GM06990 (cell line): ENCODE data around the gene TBC1D5.

Experiments used
- DNase-seq: peaks from one replicate; pipeline ENCODE4 v3.0.0-alpha.2; 2011; ENCODE audit not compliant: insufficient read length; ENCODE audit errors: extremely low read depth
- H3K27me3 ChIP-seq: replicated peaks from 2 replicates; pipeline ENCODE4 v1.6.0; 2011; ENCODE audit warnings: low read length; ENCODE audit not compliant: control insufficient read depth, insufficient read depth
- H3K36me3 ChIP-seq: 2 replicates; pipeline ENCODE4 v1.5.1; 2011; ENCODE audit warnings: low read length; ENCODE audit not compliant: control insufficient read depth, insufficient read depth
- H3K4me3 ChIP-seq: replicated peaks from 2 replicates; pipeline ENCODE4 v1.5.1; 2011; ENCODE audit warnings: low read depth, mild to moderate bottlenecking, control low read depth, low read length
- TF ChIP-seq, protein P1 (sequence below): IDR thresholded peaks from 2 replicates; pipeline ENCODE4 v1.5.1; 2011; ENCODE audit warnings: low read length, control low read depth, mild to moderate bottlenecking, inconsistent platforms; ENCODE audit not compliant: insufficient read depth, poor library complexity, severe bottlenecking

The TBC1D5 gene

DNA sequence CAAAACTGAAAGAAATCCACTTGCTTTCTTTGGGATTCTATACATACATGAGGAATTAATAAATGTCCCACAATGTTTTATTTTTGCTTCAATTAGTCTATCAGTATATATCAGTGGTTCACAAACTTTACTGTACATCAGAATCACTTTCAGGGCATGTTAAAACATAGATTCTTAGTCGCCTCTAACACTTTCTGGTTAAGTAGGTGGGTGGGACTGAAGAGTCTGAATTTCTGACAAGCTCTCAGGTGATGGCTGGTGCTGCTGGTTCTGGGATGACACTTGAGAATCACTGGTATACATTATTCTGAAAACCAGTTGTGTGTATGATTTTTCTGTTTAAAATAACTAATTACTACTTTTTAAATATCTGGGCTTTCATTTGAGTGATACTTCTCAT, 393.3 kb downstream of the TBC1D5 start:
- TF ChIP-seq, protein P1, sequence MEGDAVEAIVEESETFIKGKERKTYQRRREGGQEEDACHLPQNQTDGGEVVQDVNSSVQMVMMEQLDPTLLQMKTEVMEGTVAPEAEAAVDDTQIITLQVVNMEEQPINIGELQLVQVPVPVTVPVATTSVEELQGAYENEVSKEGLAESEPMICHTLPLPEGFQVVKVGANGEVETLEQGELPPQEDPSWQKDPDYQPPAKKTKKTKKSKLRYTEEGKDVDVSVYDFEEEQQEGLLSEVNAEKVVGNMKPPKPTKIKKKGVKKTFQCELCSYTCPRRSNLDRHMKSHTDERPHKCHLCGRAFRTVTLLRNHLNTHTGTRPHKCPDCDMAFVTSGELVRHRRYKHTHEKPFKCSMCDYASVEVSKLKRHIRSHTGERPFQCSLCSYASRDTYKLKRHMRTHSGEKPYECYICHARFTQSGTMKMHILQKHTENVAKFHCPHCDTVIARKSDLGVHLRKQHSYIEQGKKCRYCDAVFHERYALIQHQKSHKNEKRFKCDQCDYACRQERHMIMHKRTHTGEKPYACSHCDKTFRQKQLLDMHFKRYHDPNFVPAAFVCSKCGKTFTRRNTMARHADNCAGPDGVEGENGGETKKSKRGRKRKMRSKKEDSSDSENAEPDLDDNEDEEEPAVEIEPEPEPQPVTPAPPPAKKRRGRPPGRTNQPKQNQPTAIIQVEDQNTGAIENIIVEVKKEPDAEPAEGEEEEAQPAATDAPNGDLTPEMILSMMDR = no peak
- H3K27me3 ChIP-seq = no peaks in the 10 kb centered on the region
- H3K4me3 ChIP-seq = no peak overlapping the region
- no peaks in the 10 kb centered on the region for H3K36me3 ChIP-seq
- DNase-seq = no peak

DNA sequence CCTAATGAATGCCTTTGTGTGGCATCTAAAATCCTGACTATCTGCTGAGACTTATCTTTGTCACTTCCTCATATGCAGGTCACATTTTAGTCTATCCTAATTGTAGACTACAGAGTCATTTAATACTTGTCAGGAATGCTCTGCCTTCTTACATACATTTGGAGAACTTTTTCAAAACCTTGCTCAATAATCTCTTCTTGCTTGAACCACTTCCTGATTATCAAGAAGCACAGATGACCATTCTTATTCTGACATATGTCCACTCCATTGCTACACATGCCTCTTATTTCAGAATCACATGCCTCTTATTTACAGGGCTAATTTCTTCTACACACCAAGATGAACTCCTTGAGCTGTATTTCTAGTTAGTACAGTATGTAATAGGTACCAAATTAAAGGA, 400.3 kb downstream of the TBC1D5 start:
- no peak for DNase-seq
- TF ChIP-seq, protein P1 = no peak
- Histone ChIP-seq H3K36me3 (no peaks in the 10 kb centered on the region), H3K4me3 (no peak overlapping the region), H3K27me3 (no peaks in the 10 kb centered on the region)

DNA sequence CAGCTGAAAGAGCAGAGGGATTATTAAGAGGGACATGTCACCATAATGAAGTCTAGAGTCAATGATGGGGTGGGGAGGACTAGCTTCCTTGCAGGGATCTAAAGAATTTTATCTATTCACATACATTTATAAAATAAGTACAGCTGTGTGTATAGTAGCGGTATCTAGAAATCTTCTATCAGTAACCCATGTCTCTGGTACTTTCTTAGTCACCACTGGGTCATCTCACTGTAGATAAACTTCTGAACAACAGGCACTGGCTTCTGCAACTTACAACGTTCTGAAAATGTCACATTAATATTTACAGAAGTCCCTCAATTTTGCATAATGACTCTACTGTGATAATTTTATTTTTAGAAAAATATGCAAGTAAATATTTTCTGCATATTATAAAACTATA, 401.7 kb downstream of the TBC1D5 start:
- no peak for DNase-seq
- Histone ChIP-seq H3K36me3 (no peaks in the 10 kb centered on the region), H3K27me3 (no peaks in the 10 kb centered on the region), H3K4me3 (no peak overlapping the region)
- TF ChIP-seq, protein P1 = no peak

DNA sequence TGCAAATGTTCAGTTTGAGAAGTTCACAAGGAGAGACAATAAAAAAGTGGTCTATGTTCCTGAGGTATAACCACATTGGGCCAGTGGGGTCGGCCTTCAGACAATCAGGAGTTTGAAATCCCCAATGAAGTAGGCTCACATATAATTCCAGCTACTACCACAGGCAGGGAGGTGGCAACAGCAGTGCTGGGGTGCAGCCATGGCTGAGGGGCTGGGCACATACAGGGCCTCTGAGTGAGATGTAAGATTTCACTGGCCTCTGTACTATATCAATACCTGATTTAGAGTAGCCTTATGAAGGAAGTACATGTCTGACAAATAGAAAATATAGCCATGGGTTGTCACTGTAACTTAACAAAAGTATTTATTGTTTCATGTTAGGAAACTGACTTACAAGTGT, 402.2 kb downstream of the TBC1D5 start:
- TF ChIP-seq, protein P1 = no peak
- no peak overlapping the region for H3K4me3 ChIP-seq
- no peaks in the 10 kb centered on the region for H3K27me3 ChIP-seq
- no peaks in the 10 kb centered on the region for H3K36me3 ChIP-seq
- no peak for DNase-seq

DNA sequence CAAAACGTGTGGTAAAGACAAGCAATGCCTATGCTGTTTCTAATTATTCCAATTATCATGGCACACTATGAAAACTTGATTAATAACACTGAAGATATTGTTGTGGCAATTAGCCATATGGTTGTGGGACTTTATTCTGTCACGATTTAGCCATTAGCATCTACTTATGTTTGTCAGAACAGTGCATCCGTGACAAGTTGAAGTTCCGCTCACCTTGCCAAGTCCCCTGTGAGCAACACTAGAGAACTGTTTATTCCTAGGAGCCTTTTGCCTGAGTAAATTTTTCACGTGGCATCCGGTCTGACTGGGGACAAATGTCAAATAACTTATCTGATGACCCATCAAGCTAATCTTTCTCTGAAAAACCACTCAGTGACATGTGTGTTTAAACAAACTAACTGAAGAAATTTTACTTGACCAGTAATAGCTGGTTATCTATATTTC, 403.3 kb downstream of the TBC1D5 start:
- Histone ChIP-seq H3K36me3 (no peaks in the 10 kb centered on the region), H3K27me3 (no peaks in the 10 kb centered on the region), H3K4me3 (no peak overlapping the region)
- TF ChIP-seq, protein P1 = no peak
- DNase-seq = no peak

DNA sequence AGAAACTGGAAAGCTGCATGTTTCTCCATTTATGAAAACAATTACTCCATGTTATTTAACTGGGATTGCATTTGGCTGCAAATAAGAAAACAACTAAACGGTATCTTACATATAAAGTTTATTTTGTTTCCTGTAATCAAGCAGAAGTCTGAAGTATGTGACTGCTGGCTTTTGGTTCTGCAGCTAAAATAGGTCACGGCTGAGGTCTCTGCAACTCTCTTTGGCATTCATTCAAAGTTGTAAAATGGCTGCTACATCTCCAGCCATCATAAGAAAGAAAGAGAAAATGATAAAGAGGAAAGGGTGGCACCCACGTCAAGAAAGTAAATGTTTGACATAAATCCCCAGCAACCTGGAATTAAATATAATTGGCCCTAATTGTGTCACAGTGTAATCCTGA, 406.1 kb downstream of the TBC1D5 start:
- DNase-seq = no peak
- H3K4me3 ChIP-seq = no peak overlapping the region
- TF ChIP-seq, protein P1 = no peak
- H3K36me3 ChIP-seq = no peaks in the 10 kb centered on the region
- no peaks in the 10 kb centered on the region for H3K27me3 ChIP-seq
